GM19238 (cell line): ENCODE measurements around the gene ADAT3.
A peak's percentile ranks its signal among the peaks of the same experiment; 100 is the strongest.
"Not testable (repeated sequence)": the region's sequence is repeated elsewhere in the genome, so short reads cannot be mapped to it uniquely, and the experiment has no call there.

Experiments used
- DNase-seq: peaks from one replicate; pipeline ENCODE4 v3.0.0; 2011; ENCODE audit warnings: low spot score; ENCODE audit not compliant: insufficient read length

The ADAT3 gene

GRCh38 chr19:1882786-1883692 is 22.2 kb upstream of the ADAT3 start:
- no peak for DNase-seq

- DNase-seq = no peak
These were observed 21.4 kb upstream of the ADAT3 start for GRCh38 chr19:1883784-1884183.

GRCh38 chr19:1884291-1884718 is 20.9 kb upstream of the ADAT3 start:
- no peak for DNase-seq

- DNase-seq = peak; percentile 44
These were observed 20.4 kb upstream of the ADAT3 start for GRCh38 chr19:1884719-1885334.

GRCh38 chr19:1885398-1886119 is 19.6 kb upstream of the ADAT3 start, which contains the start of gene ABHD17A:
ABHD17A (minus strand) TSS chr19:1885496; CDS start chr19:1881566, 3,930 bp downstream.
- peak; percentile 98 for DNase-seq

GRCh38 chr19:1886360-1886759 is 18.8 kb upstream of the ADAT3 start:
- not testable (repeated sequence) for DNase-seq

GRCh38 chr19:1888385-1888784 is 16.8 kb upstream of the ADAT3 start:
- DNase-seq = no peak

GRCh38 chr19:1889907-1890306 is 15.3 kb upstream of the ADAT3 start:
- no peak for DNase-seq

GRCh38 chr19:1893791-1894190 is 11.4 kb upstream of the ADAT3 start:
- no peak for DNase-seq

- DNase-seq = no peak
These were observed 8.7 kb upstream of the ADAT3 start for GRCh38 chr19:1896508-1896907.

- no peak for DNase-seq
These were observed 3.2 kb upstream of the ADAT3 start for GRCh38 chr19:1901940-1902404.

- no peak for DNase-seq
These were observed 2.3 kb upstream of the ADAT3 start for GRCh38 chr19:1902923-1903322.

GRCh38 chr19:1904860-1905109 is 414 bp upstream of the ADAT3 start:
- no peak for DNase-seq

- no peak for DNase-seq
These were observed 720 bp downstream of the ADAT3 start for GRCh38 chr19:1905863-1906375.

- no peak for DNase-seq
These were observed 1.9 kb downstream of the ADAT3 start for GRCh38 chr19:1906985-1907562.

- DNase-seq = no peak
These were observed 2.6 kb downstream of the ADAT3 start for GRCh38 chr19:1907563-1908363.

- DNase-seq = no peak
These were observed 3.1 kb downstream of the ADAT3 start for GRCh38 chr19:1908364-1908678.

GRCh38 chr19:1909761-1910080 is 4.5 kb downstream of the ADAT3 start:
- DNase-seq = no peak

- no peak for DNase-seq
These were observed 5.0 kb downstream of the ADAT3 start for GRCh38 chr19:1910177-1910576.

- no peak for DNase-seq
These were observed 5.9 kb downstream of the ADAT3 start for GRCh38 chr19:1911098-1911497.

GRCh38 chr19:1911995-1912394 is 6.8 kb downstream of the ADAT3 start:
- DNase-seq = no peak
